GM18858 (cell line): ENCODE data around the gene TBX21.

Source experiments
- ATAC-seq: cut with Tn5 transposase; IDR thresholded peaks from one replicate; pipeline ENCODE4 v1.9.1; 2021; ENCODE audit not compliant: unreplicated experiment

Gene TBX21

GRCh38 chr17:47697906-47698711 lies 34.9 kb upstream of the TBX21 start:
- ATAC-seq: no peak

GRCh38 chr17:47698749-47699535 lies 34.1 kb upstream of the TBX21 start:
- no peak for ATAC-seq

- ATAC-seq: no peak
Measured at GRCh38 chr17:47699536-47699840, 33.5 kb upstream of the TBX21 start.

GRCh38 chr17:47700471-47701449 lies 32.3 kb upstream of the TBX21 start:
- ATAC-seq: no peak

- ATAC-seq: no peak
Measured at GRCh38 chr17:47701608-47702007, 31.4 kb upstream of the TBX21 start.

- ATAC-seq: no peak
Measured at GRCh38 chr17:47702391-47702995, 30.5 kb upstream of the TBX21 start.

GRCh38 chr17:47703191-47703591 lies 29.8 kb upstream of the TBX21 start:
- no peak for ATAC-seq

GRCh38 chr17:47703671-47704070 lies 29.4 kb upstream of the TBX21 start:
- no peak for ATAC-seq

GRCh38 chr17:47704116-47704515 lies 28.9 kb upstream of the TBX21 start:
- no peak for ATAC-seq

GRCh38 chr17:47704736-47705135 lies 28.3 kb upstream of the TBX21 start:
- ATAC-seq: no peak

- no peak for ATAC-seq
Measured at GRCh38 chr17:47705536-47706530, 27.2 kb upstream of the TBX21 start.

GRCh38 chr17:47707056-47707804 lies 25.8 kb upstream of the TBX21 start:
- ATAC-seq: no peak

- no peak for ATAC-seq
Measured at GRCh38 chr17:47707884-47708283, 25.2 kb upstream of the TBX21 start.

GRCh38 chr17:47708312-47708863 lies 24.6 kb upstream of the TBX21 start:
- no peak for ATAC-seq

- no peak for ATAC-seq
Measured at GRCh38 chr17:47708864-47709541, 24.0 kb upstream of the TBX21 start.

- no peak for ATAC-seq
Measured at GRCh38 chr17:47709594-47709993, 23.4 kb upstream of the TBX21 start.

- no peak for ATAC-seq
Measured at GRCh38 chr17:47711366-47712099, 21.5 kb upstream of the TBX21 start.
